ENCODE data around the gene SLC29A1. TPM values are rescaled to one million over a fixed set of nuclear protein-coding genes. Genes with fewer than 3 reads are reported as not detected.

The SLC29A1 gene
- total and polyA plus RNA-seq, 9 of the 15 experiments (the other 6 are each of a cell fraction or from before 2014, with no cell fraction given), result 18.9 to 170 (median 57.7) TPM

- TF ChIP-seq CC2D1A (IDR thresholded peaks at IDR 0.05) (no peak; the same call in 1 of the 2 replicates), YY1 (IDR thresholded peaks at IDR 0.05; ENCODE audit: borderline replicate concordance in 1 of 3, control insufficient read depth in 1 of 3, extremely low read depth in 1 of 3, insufficient read depth in 3 of 3, insufficient read length in 1 of 3, insufficient replicate concordance in 2 of 3, low read depth in 1 of 3, low read length in 2 of 3) (no peak), AFF1 (IDR thresholded peaks at IDR 0.05; ENCODE audit: low read depth in 1 of 2, partially characterized antibody in 2 of 2) (peak; percentile 55 to 59), CBFA2T2 (conservative IDR thresholded peaks at IDR 0.05) (no peak), NCOA1 (IDR thresholded peaks at IDR 0.05; ENCODE audit: low read depth) (0 out of 2 replicates have a peak, but pooled peaks have one; percentile 20), FOXP1 (CRISPR knock-in tag; IDR thresholded peaks at IDR 0.05) (no peak), ZNF79 (CRISPR knock-in tag; IDR thresholded peaks at IDR 0.05; ENCODE audit: low read depth) (no peak), GATAD2A (IDR thresholded peaks at IDR 0.05) (no peak), SP1 (CRISPR knock-in tag; IDR thresholded peaks at IDR 0.05) (peak; percentile 13; the same call in 1 of the 2 replicates), MYNN (IDR thresholded peaks at IDR 0.05) (no peak), MYNN (CRISPR knock-in tag; IDR thresholded peaks at IDR 0.05) (no peak), MLLT1 (IDR thresholded peaks at IDR 0.05) (0 out of 4 replicates have a peak, but pooled peaks of 1 of the 2 experiments have one; percentile 55), PKNOX1 (IDR thresholded peaks at IDR 0.05) (peak; percentile 27; the same call in 1 of the 2 replicates), ZNF140 (CRISPR knock-in tag; IDR thresholded peaks at IDR 0.05) (no peak), GABPA (tag; conservative IDR thresholded peaks at IDR 0.05; ENCODE audit: low read depth) (peak; percentile 29; the same call in 1 of the 2 replicates), ZNF408 (CRISPR knock-in tag; IDR thresholded peaks at IDR 0.05; ENCODE audit: low read depth) (no peak), ESRRB (CRISPR knock-in tag; IDR thresholded peaks at IDR 0.05; ENCODE audit: borderline replicate concordance) (no peak), HSF4 (CRISPR knock-in tag; IDR thresholded peaks at IDR 0.05; ENCODE audit: borderline replicate concordance) (no peak)
Observed at GRCh38 chr6:44265722-44266233, 42.4 kb downstream of the SLC29A1 start (continued).
